DMS114 treated with DMSO at 0.1 percent for 48 hours (cell line): ENCODE data around the gene B4GALT6.

ENCODE experiments used
- DNase-seq: peaks from one replicate; lab custom pipeline; 2025; ENCODE audit not compliant: unreplicated experiment; lab: John Stamatoyannopoulos, UW

B4GALT6 gene

DNA sequence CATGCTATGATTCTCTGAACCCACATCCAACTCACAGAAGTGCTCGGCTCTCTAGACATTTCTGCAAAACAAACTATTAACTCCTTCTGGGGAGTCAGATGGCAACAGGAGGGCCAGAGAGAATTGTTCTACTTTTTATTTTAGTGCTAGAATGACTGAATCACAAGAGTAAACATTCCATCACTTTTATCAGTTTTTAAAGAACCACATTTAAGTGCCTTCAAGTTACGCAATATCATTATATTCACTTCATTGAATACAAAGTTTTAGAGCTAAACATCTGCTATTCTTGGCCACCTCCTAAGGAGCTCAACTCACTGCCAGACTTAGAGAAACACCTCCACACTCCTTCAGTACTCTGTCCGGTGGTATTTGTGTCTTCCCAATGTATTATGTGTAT lies 22.4 kb downstream of the B4GALT6 start:
- DNase-seq: no peak

GRCh38 chr18:31660763-31661162 lies 23.6 kb downstream of the B4GALT6 start:
- DNase-seq: no peak

GRCh38 chr18:31659576-31660177 lies 24.7 kb downstream of the B4GALT6 start:
- no peak for DNase-seq

- DNase-seq: no peak
These were observed 25.5 kb downstream of the B4GALT6 start for GRCh38 chr18:31658670-31659575.

DNA sequence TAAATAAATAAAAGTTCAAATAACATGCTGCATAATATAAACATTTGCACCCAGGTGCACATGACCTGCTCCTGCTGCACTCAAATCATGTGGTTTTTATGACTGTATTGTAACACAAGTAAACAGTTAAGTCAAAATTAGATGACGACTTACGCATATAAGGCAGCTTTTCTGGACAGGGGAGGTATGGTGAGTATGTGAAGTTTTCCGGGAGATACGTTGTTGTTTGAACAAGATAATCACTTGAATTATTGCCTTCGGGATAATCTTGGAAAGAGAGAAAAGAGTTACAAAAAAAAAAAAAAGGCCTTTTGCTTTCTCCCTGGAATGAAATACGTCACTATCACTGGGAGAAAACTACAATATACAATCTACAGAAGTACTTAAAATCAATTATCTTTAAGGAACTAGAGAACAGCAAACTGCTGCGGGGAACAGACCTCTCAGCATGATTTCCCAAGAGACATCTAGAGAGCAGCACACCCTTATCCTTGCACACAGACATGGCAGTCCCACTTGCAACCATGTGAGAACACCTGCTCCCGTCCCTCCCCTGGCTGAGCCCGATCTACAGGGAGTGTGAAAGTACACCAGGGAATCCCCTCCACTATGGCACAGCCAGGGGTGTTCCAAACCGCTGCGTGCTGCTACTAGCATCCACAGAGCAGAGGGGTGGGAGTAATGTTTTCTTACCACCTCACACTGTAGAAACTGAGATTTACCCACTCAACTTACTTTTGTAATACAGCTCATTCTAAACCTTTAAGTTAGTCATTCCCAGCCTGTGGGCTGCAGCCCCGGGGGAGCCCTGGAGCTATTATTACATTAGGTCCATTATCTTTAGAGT lies 26.3 kb downstream of the B4GALT6 start:
- DNase-seq: no peak

- DNase-seq: no peak
These were observed 27.6 kb downstream of the B4GALT6 start for GRCh38 chr18:31656754-31657153.

GRCh38 chr18:31655354-31655753 lies 29.0 kb downstream of the B4GALT6 start:
- DNase-seq: no peak

DNA sequence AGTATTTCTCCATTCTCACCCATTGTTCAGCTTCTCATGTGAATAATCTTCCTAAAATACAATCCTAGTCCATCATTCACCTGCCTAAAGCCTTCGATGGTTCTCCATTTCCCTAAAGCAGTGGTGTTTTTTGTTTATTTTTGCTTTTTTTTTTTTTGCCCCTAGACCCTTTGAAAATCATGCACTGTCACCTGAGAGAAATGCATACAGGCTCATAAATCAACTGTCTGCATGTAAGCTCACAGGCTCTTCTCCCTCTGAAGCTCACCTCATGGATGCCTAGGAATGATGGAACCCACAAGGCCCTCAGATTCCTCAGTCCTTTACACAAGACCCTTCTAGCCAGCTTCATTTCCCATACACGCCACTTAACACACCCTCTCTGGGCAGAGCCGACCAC lies 31.5 kb downstream of the B4GALT6 start:
- DNase-seq: no peak

DNA sequence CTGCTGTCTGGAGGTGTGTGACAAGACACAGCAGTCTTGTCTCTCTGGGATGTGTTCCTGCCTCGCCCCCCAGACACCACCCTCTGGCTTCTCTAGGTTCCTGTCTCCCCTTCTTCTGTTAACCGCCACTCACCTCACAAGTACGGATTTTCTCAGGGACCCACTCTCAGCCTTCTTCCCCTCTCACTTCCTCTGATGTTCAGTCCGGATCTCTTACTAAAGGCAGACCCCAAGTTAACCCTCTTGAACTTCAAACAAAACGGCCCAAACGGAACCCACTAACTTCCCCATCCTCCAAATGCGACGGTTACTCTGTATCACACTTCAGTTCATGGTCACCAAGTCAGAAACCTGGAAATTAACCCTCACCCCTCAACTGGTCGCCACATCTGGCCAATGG lies 32.0 kb downstream of the B4GALT6 start:
- DNase-seq: no peak

DNA sequence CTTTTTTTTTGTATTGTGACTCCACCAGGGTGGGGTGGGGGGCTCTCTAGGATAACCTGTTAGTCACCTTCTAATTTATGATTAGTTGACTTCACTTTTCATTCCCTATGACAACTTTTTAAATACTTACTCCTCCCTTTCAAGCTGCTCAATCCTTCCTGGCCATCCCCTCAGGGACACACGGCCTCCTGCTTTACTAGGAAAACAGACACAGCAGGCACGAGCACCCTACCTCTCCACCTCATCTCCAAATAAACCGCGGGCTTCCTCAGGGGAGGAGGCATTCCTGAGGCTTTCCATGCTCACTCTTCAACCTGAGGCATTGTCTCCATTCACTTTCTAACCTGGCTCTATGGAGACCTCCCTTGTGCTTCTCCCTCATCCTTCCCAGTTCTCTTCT lies 33.0 kb downstream of the B4GALT6 start:
- no peak for DNase-seq

DNA sequence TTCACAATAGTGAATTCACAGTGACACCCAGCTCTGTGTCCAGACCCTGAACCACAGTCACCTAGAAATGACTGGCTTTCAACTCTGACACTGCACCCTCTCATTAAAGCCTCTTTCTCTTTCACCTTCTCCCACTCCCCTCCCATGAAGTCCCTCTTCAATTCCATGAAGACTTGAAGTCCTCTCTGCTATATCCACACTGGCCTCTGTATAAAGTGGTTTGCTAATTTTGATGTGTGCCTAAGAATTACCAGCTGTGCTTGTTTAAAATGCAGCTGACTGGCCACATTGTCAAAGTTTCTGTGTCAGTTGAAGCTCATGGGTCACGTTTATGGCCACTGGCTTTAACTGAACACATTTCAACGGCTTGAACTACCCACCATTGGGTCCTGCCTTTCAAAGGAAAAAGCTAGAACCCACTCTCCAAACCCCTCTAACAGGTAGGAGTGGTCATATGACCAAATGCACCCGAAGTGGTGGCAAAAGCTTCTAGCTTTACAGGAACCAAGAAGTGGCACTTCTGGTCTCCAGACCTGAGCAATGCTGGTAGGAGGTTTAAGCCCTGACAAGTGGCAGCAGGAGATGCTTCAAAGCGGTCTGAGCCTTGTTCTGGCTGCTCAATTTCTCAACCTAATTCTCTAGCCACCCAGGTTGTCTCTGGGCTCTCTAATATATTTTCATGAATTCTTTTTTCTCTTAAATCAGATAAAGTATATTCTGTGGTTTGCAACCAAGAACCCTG lies 34.2 kb downstream of the B4GALT6 start:
- no peak for DNase-seq

DNA sequence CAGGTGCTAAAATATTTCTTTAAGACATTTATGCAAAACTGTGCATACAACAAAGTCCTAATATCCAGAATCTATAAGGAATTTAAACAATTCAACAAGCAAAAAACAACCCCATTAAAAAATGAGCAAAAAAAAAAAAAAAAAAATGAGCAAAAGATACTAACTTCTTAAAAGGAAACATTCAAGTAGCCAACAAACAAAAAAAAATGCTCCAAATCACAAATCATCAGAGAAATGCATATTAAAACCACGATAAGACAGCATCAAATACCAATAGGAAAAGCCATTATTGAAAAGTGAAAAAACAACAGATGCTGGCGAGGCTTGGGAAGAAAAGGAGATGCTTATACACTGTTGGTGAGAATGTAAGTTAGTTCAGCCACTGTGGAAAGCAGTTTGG lies 34.9 kb downstream of the B4GALT6 start:
- DNase-seq: no peak

GRCh38 chr18:31648966-31649429 lies 35.4 kb downstream of the B4GALT6 start:
- no peak for DNase-seq

- DNase-seq: no peak
These were observed 35.9 kb downstream of the B4GALT6 start for GRCh38 chr18:31648458-31648857.

DNA sequence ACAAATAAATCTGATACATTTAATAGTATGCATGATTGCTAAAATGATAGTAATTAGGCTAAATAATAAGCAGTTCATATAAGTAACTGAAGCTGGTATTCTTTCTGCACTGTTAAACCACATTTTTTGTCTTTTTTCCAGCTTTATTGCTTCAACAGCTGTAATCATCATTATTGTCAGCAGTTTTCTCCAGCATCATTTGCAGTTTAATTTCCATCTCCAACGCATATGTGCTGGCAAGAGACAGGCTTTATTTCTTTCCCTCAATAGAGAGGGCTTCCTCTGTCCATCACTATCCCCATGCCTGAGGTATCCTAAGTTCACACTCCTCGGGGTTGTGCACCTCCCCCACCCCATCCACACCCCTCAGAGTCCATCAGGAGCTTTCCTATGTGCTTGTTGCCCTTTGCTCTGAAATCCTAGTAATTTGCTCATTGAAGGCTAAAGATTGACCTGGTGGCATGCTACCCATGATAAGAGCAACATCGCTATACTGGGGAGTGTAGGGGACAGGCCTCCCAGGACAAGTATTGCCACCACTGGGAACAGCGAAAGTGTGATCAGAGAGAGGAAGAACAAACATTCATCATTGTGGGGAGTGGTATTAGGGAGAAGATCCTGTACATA lies 37.1 kb downstream of the B4GALT6 start:
- DNase-seq: no peak

GRCh38 chr18:31646332-31647126 lies 37.9 kb downstream of the B4GALT6 start:
- no peak for DNase-seq

DNA sequence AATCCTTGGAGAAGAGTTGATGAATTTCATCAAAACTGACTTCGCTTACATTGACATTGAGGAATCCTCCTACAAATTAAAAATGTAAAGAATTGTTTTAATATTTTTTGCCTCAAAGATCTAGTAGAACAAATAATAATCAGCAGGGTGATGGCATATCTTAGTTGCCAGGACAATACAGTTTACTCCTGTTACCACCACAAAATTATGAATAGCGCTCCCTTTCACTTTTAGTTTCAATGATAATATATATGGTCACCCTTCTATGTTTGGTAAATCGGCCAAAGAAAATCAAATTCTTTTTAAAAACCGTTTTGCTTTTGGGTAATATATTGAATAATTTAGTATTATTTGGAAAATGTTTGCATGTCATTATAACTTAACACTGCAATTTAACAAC lies 39.0 kb downstream of the B4GALT6 start:
- no peak for DNase-seq

DNA sequence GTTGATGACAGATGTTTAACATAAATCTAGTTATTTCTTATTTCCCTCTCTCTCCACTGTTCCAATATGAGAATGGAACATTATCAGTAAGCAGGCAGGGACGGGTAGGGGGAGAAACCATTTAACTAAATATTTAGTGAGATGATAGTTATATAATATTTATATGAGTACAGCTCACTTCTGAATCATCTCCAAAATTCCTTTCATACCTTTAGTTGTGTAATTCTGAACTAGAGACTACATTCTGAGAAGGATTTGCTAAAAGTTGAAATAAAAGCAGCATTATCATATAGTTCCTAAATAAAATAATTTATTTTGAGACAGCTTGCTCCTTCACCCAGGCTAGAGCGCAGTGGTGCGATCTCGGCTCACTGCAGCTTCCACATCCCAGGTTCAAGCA lies 41.4 kb downstream of the B4GALT6 start:
- no peak for DNase-seq

DNA sequence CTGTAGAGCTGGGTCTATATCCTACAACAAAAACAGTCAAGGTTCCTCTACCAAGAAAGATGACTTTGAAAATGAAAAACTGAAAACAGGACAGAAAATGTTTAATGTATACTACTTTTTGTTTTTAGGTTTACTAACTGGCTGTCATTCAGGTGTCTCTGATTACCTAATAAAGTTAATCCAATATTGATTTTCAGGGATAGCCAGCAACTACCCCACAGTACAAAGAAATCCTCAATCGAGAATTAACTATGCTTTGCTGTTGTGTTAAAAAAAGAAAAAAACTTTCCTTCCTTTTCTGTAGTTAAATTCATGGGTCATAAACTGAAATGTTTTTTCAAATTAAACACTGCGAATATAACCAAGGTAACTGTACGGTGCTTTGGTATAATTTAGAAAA lies 46.9 kb downstream of the B4GALT6 start:
- DNase-seq: no peak

DNA sequence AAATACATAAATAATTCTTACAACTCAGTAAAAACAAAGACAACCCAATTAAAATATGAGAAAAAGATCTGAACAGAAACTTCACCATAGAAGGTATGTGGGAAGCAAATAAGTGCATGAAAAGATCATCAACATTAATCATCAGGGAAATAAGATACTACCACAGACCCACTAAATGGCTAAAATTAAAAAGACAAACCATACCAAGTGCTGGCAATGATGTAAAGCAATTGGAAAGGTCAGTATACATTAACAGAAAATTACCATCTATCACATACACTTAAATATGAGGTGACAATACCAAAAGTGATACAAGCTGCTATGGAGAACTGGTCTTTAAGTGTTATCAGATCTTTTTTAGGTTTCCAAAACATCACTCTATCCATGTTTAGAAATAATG lies 48.0 kb downstream of the B4GALT6 start:
- no peak for DNase-seq
